ENCODE measurements around the gene HIC2.
"Not testable (repeated sequence)": the region's sequence is repeated elsewhere in the genome, so short reads cannot be mapped to it uniquely, and the experiment has no call there.

Gene HIC2

GRCh38 chr22:21497984-21498383, 80.8 kb downstream of the HIC2 start:
- not testable (repeated sequence) for DNase-seq

GRCh38 chr22:21498489-21498888, 81.3 kb downstream of the HIC2 start:
- not testable (repeated sequence) for DNase-seq

GRCh38 chr22:21499623-21500506, 82.7 kb downstream of the HIC2 start:
- DNase-seq: not testable (repeated sequence)
